Hematopoietic multipotent progenitor cell (in vitro differentiated cells): ENCODE results near the gene SLC25A17. TPM values are rescaled to one million over a fixed set of nuclear protein-coding genes. Genes with fewer than 3 reads are reported as not detected.
"Not testable (repeated sequence)": the region's sequence is repeated elsewhere in the genome, so short reads cannot be mapped to it uniquely, and the experiment has no call there.

ENCODE experiments used
- DNase-seq, 3 donors: peaks; one replicate each; pipeline ENCODE4 v3.0.0-alpha.2; 2011 to 2015; ENCODE audit warnings: low read depth in 2 of 3, low spot score in 2 of 3
- total RNA-seq: library from RNA; depleted of rRNA; stranded (reverse); fragments of >200 nt; gene quantifications from one replicate; pipeline ENCODE4 v1.2.3, GENCODE V29; 2012

SLC25A17 gene, protein sequence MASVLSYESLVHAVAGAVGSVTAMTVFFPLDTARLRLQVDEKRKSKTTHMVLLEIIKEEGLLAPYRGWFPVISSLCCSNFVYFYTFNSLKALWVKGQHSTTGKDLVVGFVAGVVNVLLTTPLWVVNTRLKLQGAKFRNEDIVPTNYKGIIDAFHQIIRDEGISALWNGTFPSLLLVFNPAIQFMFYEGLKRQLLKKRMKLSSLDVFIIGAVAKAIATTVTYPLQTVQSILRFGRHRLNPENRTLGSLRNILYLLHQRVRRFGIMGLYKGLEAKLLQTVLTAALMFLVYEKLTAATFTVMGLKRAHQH
- total RNA-seq = 8.9 TPM

DNA sequence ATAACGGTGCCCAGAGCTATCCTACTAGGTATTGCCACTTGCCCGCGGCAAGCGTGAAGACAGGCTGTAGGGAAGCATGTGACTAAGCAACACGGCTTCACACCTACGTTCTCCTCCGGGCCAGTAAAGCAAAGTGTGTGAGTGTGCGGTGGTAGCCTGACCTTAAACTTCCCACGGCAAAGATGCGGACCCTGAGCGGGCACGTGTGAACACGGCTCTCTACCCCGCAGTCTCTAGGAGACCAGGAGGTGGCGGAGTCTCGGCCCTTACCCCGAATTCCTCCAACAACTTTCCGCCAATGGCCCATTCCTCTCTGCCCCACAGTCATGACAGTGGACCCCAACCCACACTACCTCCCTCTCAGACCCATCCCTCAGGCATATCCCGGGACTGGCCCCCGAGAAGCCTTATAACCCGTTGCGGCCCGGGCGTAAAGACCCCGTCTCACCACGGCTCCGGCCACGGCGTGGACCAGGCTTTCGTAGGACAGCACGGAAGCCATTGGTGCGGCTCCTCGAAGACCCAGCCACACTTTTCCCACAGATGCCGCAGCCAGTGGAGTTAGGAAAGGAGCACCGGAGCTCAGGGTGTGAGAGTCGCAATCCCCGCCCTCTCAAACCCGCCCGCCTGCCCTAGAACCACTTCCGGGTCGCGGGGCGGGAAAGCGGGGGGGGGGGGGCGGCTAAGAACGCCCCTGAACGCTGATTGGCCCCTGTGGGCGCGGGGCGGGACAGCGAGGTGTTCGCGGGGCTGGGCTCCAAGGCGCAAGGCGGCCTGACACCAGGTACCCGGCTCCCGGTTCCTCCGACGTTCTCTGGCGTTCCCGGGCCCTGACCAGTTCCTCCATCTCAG, at the start of gene SLC25A17:
Gene SLC25A17 (minus strand): TSS at position 600 of the 852 bp plus-strand sequence. CDS start 98 bp downstream, at position 502.
- DNase-seq = peak; percentile 61 to 88 (median 84)

DNA sequence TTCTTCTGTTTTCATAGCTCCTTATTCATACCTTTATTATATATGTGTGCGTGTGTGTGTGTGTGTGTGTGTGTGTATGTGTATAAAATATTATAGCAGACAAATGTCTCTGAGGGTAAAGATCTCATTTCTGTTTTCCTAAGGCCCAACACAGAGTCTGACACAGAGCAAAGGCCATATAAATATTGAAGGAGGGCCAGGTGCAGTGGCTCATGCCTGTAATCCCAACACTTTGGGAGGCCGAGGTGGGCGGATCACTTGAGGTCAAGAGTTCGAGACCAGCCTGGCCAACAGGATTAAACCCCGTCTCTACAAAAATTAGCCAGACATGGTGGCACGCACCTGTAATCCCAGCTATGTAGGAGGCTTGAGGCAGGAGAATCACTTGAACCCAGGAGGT, 49.2 kb upstream of the SLC25A17 start:
- not testable (repeated sequence) for DNase-seq

DNA sequence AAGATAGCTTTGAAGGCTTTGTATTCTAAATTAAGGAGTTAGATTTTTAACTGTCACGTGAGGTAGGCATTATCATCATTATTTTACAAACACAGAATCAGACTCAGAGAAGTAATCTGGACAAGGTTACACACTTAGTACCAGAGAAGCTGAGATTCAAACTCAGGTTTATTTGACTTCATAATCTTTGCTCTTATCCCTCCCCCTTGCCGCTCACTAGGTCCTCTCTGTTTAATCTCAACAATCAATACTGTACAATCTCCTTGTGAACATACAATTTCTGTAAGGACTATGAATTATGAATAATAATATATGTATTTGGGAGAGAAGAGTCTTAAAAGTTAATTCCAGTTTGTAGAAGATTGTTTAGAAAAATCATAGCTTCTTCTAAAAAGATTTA, 48.0 kb upstream of the SLC25A17 start:
- no peak for DNase-seq

DNA sequence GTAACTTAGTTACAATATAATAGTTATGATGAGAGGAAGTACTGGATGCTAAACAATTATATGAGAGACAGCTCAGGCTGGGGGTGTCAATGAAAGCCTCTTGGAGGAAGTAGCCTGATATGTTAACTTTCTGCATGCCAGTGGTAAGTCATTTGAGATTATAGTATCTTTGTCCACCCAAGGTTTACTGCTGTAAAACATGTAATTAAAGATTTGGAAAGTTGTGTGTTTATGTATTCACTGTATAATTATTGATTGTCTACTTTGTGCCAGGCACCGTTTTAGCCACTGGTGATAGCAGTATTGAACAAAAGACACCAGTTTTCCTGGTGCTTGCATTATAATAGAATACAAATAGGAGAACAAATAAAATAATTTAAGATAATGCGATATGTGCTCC, 43.4 kb upstream of the SLC25A17 start:
- no peak for DNase-seq

DNA sequence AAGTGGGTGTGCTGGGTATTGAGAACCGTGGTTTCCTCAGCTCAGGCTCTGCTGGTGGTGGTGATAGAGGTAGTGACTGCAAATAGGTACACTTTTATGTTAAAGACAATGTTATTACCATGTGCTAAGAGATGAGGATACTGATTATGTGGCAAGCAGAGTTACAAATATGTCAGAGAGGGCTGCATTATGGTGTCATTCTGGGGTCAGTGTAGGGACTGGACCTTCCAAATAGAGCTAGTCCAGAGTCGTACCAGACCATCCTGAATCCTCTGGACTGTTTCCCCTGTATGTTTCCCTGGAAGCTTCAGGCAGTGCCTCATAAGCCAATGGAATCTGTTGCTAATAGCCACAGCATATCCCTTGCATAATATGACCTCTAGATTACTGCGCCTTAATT, 42.9 kb upstream of the SLC25A17 start, which contains the start of gene DNAJB7:
Gene DNAJB7 (minus strand): TSS at position 101 of the 400 bp plus-strand sequence. CDS start 119 bp downstream, outside the sequence.
- DNase-seq = no peak

DNA sequence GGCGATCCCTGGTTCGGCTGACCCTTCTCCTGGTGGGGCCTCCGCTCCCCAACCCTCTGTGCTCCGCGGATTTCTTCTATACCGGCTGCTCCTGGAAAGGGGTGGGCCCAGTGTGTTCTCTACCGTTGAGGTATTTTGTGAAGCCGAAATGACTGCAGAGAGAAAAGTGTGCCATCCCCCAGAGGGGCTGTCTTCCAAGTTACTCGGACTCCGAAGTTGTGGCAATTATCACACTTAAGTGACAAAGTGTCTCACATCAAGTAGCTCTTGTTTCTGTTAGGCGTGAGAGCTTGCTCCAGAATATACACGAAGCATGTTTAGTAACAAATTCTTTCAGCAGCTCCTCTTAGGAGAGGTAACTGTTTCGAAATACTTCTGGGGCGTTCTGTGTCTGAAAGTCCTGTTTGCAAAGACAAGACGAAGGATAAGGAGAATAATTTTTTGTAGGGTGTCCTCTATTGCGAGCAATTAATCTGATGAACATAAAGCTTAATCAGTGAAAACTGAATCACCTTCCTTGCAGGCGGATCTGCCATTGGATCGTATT, 38.2 kb upstream of the SLC25A17 start:
- DNase-seq = no peak

DNA sequence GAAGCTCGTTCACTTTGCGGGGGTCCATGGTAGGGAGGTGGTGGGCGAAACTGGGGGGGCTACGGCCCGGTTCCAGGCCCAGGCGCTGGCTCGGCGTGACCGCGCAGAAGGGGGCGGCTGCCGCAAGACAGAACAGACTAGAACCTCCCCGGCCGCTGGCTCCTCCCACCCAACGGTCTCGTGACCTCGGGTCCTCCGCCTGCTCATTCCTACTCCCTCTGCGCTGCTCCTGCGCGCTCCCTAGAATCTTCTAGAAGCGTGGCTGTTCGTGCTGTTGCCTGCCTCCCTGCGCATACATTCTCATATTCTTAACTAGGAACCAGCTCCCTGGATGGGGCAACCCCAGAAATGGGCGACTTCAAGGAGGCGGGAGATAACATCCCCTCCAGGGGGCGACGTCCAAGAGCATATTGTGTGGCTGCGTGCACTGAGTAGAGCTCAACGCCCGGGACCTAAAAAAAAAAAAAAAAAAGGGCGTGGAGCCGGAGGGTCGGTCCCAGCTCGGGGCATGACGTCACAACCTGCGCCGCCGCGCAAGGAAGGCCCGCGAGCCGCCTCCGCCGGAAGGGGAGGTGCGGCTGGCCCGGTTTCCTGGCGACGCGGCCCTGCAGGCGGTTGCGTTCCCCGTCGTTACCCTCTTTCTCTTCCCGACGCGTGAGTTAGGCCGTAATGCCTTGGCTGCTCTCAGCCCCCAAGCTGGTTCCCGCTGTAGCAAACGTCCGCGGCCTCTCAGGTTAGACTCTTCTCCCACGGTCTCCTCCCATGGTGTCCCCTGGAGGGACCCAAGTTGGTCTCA, 37.6 kb upstream of the SLC25A17 start, which contains the start of the genes ST13 and XPNPEP3:
Gene ST13 (minus strand): TSS at position 127 of the 796 bp plus-strand sequence. CDS start 99 bp downstream, at position 28.
Gene XPNPEP3 (plus strand): TSS at position 636 of the 796 bp plus-strand sequence. CDS start 34 bp downstream, at position 670.
- peak; percentile 96 to 98 (median 97) for DNase-seq

DNA sequence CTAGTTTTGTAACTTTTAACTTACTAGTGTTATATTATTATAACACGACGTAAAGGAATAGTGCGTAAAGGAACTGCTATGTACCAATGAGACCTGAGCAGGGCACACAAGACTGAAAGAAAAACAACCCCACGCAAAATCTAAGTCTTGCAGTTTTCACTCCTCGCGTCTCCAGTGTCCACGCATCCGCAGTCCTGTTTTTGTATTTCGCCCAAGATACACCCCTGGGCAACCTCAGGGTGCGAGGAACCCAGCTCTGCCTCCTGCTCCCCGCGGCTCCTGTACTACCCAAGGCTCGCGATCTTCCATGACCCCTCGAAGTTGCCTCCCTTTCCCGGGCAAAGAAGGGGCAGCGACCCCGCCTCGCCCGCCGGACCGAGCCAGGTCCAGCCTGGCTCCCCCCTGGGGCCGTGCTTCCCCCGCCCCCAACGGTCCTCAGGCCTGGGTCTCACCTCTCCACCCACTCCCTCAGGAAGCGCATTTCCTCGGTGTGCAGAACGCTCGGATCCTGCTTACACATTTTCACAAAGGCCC, 36.9 kb upstream of the SLC25A17 start:
- peak; percentile 11 to 57 (median 38) for DNase-seq

DNA sequence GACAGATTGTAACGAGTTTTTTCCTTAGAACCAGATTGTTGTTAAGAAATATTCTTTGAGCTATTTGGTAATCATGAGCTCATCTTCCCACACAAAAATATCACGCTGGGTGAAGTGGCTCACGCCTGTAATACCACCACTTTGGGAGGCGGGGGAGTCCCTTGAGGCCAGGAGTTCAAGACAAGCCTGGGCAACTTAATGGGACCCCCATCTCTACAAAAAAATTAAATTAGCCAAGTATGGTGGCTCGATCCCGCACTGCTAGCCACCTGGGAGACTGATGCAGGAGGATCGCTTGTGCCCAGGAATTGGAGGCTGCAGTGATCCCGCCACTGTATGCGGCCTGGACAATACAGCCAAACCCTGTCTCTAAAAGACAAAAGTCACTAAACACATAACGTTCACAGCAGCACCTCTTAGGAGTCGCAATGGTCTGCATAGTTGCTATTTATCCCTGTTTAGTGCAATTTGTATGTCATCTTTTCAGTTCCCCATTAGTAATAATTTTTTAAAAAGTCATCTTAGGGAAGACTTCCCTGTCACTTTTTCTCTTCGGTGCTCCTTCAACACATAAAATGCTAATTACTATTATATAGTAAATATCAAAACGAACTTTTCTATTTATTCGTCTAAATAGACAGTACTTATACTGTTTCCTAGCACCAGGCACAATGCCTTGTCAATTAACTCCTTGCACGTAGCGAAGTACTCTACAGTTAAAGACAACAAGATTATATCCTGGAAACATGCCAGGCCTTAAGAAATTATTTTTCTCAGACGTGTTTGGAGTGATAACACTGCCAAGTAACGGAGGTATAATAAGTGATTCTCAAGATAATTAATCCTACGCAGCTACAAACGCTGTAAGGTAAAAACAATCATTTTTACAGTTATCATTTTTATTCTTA, 36.2 kb upstream of the SLC25A17 start:
- DNase-seq = peak in 2 of 3 donors; percentile 18 to 29

DNA sequence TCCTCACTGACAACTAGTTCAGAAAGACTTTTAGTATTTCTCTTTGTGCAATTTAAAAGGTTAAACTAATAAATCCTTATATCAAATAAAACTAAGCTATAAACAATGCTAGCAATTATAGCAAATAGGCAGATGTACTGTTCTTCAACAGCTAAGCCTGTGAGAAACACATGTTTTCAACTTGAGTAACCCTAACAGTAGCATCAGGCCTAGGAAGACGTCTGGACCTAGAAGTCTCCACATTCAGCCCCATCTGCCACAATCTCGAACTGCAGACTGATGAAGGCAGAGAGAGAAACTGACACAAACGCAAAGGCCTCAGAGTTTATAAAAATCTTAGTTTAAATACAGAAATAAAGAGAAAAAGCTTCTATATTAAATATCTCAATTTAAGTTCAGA, 34.8 kb upstream of the SLC25A17 start:
- DNase-seq = no peak

DNA sequence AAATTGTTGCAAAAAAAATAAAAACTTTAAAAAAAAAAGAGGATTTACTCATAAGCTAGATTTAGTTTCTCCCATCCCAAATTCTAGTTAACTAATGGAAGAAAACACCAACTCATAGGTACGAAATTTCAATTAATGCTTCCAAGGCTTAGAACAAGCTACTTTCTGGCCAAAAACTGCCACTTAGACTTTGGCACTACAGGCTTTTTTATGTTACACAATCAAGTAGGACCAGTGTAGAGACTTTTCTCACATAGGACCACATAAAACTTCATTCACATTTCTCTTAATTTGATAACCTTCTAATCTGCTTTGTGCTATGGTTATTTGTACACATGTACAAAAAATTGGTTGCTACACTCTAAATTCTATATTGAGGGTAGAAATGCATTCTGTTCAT, 34.2 kb upstream of the SLC25A17 start:
- no peak for DNase-seq

DNA sequence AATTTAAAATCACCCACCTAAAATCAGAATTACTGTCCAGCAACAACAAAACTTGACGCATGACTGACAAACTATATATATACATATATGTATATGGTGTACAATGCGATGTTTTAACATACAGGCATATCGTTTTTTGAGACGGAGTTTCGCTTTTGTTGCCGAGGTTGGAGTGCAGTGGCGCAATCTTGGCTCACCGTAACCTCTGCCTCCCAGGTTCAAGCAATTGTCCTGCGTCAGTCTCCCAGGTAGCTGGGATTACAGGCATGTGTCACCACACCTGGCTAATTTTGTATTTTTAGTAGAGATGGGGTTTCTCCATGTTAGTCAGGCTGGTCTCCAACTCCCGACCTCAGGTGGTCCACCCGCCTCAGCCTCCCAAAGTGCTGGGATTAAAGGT, 26.7 kb upstream of the SLC25A17 start:
- not testable (repeated sequence) for DNase-seq

DNA sequence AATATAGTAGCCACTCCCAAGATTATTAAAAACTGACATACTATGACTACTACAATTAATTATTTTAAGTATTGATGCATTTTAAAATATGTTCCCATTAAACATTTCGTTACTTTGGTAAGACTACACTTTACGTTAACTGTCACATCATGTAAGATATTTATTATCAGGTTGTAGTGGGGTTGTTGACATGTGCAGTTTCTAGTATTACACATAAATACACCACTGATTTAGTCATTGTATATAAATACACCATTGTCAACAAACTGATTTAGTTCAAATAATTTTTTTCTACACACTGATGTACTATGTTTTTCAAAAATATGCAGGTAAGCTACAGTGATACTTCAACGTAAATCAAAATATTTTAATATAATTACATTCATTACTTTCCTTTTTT, 25.8 kb upstream of the SLC25A17 start:
- DNase-seq = no peak

DNA sequence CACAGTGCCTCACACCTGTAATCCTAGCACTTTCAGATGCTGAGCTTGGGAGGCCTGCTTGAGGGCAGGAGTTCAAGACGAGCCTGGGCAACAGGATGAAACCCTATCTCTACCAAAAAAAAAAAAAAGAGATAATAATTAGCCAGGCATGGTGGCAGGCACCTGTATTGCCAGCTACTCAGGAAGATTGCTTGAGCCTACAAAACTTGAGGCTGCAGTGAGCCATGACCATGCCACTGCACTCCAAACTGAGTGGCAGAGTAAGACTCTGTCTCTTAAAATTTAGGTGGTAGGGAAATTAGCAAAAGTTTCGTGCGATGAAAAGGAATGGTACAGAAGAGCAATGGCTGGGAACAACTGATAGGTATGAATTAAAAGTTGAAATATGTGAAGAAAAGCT, 19.3 kb upstream of the SLC25A17 start:
- no peak for DNase-seq

DNA sequence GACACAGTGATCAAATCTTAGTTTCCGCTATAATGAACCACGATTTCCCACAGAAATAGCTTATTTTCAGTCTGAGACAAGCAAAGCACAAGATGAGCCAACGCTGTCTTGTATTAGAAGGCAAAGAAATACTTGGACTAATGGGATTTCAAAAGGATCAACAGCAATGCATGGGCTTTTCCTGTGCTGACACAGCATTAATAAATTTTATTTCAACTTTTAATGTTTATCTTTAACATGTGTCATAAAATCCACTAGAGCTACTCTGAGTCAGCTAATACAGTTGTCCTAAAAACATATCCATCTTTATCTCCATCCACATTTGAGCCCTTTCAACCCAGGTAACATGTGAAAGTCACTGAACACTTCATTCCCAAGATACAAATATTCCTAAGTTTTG, 15.5 kb upstream of the SLC25A17 start:
- DNase-seq = no peak

DNA sequence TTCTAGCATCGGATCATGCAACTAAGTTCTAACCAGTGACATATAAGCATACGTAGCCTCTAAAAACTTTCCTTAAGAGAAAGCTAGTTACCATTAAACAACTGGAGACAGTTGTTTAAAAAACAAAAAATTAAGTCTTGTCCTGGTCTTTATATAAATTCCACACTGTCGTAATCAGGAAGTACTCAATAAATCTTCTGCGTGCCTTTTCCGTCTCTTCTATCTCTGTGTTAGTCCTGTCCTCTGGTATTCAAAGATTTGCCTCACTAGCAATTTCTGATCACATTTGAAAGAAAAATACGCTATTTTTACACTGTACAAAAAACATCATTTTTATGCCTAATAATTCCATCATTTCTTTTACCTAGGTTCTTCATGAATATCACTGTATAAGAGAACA, 10.0 kb upstream of the SLC25A17 start:
- no peak for DNase-seq

DNA sequence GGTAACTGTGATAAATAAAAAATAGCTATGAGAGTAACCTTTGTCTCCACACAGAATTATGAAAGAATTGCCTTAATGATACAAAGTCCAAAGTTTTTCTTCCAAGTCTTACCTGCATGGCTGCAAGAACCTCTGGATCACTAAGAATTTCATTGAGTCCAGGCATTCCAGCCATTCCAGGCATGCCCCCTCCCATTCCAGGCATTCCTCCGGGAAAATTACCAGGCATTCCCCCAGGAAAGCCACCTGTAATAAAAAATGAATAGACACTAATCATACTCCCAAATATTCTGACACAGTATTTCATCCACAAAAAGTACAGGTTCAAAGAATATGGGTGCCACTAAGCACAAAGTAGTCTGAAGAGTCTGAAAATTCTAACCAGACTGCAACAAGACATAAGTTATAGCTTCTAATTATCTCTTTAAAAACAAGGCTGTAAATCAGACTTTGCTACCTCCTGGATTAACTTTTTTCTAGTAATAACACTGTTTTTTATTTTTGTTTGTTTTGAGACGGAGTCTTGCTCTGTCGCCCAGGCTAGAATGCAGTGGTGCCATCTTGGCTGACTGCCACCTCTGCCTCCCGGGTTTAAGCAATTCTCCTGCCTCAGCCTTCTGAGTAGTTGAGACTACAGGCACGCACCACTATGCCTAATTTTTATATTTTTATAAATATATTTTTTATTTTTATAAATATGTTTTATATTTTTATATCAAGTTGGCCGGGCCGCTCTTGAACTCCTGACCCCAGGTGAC, 8.0 kb upstream of the SLC25A17 start:
- no peak for DNase-seq

DNA sequence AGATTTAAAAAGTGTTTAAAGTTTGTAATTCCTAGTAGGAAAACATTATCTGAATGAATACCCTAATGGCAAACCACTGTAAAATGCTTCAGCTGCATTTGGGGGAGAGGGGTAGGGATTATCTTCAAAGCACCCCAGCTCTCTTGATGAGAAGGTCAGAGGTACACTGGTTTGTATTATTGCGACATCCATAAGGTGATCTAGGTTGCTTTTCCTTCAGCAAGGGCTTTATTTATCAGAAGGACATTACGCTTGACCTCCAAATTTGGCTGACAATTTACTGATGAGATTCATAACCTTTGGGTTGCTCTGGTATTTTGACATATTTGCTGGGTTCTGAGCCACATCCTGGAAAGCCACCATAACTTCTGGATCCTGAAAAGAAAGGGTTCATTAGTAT, 7.1 kb upstream of the SLC25A17 start:
- not testable (repeated sequence) for DNase-seq
